Fibroblast of gingiva (primary cell): ENCODE results near the gene WDR7.

Experiments used
- DNase-seq: peaks from one replicate; pipeline ENCODE4 v3.0.0-alpha.2; 2011; ENCODE audit warnings: low read depth

The WDR7 gene

DNA sequence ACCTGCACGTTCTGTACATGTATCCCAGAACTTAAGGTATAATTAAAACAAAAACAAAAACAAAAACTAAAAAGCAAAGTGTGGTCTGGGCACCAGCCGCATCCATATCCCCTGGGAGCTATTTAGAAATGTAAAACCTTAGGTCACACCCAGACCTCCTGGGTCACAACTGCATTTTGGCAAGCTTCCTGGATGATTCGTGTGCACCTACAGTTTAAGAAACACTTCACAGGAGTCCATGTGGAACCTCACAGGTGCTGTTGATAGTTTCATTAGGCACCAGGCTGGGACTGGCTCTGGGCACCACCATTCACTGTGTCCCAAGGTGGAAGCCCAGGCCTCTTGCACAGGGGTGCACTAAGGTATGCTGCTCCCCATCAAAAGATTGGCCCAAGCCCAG is 392.1 kb downstream of the WDR7 start:
- no peak for DNase-seq

DNA sequence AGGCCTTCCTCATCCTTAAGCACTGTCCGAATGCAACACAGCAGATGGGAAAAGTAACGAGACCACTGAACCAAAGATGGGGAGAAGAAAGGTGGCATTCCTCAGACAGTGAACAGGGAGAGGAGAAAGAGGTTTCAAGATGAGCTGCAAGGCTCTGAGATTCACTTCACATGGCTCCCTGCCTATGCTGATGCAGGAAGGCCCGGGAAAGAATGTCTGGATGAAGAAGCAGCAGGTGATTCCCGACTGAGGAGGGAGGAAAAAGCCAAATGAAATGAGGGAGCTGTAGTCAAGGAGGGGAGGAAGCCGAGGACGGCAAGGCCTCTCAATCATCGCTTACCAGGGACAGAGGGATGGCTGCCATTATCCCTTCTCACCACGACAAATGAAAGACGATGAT is 397.2 kb downstream of the WDR7 start:
- no peak for DNase-seq

DNA sequence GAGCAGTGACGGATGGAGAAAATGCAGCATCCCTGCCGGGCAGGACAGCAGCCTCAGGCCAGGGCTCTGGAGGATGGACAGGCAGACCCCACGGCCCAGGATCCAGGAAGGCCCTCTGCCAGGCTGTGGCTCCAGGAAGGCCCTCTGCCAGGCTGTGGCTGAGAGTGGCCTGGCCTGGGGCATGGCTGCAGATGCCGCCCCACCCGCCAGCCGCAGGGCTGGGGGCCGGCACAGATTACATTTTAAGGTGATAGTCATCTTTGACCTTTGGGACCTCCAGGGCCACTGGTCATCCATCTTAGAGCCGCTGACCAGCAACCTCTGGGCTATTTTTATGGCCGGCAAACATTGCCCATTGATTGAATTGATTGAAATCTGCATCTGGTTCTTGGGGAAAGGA is 397.7 kb downstream of the WDR7 start:
- no peak for DNase-seq

DNA sequence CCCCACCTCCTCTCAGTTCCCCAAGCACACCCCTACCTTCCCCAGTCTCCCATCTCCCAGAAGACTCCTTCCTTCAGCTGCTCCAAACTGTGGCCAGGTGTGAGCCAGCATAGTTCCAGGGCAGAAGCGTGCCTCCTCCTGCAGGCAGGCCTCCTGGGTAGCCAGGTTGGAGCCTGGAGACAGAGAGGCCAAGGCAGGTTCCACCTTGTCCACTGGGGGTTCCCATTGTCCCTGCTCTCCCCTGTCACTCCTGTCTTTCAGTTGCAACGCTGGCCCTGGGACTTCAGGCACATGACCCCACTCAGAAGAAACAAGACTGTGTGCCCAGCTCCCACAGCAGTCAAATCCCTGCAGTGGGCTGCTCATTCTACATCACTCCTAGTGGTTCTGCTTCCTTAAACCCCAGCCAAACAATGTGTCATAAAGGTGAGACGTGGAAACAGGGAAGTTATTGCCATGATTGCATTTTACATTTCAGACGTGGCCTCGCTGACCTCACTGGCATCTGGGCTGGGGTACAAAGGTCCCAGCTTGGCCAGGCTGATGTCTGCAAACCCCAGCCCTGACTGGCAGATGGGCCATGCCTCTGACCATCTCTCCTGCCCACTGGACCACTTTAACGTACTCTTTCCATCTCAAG is 399.3 kb downstream of the WDR7 start:
- DNase-seq = no peak

DNA sequence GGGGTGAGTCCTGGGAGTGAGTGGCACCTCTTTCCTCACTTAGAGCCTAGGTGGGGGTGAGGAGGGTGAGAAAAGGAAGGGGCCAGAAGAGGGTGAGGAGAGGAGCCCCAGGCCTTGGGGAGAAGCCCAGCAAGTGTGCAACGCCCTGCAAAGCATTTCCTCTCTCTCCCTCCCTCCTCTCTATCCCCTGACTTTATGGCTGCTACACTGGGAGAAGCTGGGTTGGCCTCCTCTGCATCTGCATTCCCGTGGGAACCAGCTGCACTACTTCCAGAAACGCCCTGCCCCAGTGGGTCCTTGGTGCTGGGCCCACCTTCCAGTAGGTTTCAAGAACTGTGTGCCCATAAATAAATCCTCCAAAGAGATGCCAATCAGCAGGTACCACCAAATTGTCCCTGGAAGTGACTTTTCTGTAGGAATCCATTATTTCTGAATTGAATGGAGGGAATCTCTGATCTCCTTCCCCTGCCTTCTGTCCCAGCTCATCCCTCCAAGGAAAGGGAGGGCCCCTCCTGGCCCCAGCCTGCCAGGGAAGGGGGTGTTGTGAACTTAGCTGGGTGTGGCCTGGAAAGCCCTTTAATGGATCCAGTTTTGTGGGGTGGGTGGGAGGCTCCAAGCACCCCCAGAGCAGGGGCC is 400.0 kb downstream of the WDR7 start:
- DNase-seq = no peak

DNA sequence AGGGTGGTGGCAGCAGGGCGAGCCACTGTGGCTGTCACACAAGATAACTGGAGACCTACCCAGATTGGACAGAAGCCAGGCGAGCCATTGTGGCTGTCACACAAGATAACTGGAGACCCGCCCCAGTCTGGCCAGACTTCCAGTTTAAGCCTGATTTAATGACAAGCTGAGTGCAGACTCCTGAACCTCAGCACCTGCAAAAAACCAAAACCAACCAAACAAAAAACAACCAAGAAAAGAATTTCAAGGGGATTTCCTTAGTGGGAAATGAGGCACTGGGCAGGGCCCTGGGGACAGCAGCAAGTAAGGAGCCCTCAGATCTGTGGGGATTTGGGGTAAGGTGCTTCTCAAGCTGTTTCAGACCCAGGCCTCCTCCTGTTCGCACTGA is 400.5 kb downstream of the WDR7 start:
- DNase-seq = no peak

DNA sequence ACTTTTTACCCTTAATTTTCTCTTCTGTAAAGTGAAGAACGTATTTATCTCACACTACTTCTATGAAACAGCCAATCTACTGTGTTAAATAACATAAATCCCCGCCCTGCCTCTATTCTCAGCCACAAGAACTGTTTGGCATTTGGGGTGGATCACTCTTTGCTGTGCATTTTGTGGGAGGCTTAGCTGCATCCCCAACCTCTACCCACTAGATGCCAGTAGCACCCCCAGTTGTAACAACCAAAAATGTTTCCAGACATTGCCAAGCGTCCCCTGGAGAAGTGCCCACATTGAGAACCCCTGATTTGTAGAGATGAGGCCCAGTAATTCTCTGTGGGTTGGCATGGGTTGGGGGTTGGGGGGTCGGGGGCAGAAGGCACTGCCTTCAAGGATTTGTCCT is 401.0 kb downstream of the WDR7 start:
- no peak for DNase-seq

DNA sequence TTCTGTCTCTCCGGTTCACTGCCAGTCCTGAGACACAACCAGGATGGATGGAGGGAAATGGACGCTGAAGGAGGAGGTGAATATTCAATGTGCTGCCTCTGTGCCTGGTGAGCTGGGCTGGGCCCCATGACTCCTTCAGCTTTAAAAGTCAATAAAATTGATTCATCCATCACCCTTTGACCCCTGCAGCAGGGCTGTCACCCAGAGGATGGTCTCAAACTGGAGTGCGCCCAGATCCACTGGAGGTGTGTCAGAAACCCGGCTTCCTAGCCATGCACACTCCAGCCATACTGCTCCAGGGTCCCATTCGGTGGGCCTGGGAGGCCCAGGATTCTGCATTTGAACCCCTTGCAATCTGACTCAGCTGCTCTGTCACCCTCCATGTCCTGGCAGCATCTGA is 401.6 kb downstream of the WDR7 start:
- no peak for DNase-seq

DNA sequence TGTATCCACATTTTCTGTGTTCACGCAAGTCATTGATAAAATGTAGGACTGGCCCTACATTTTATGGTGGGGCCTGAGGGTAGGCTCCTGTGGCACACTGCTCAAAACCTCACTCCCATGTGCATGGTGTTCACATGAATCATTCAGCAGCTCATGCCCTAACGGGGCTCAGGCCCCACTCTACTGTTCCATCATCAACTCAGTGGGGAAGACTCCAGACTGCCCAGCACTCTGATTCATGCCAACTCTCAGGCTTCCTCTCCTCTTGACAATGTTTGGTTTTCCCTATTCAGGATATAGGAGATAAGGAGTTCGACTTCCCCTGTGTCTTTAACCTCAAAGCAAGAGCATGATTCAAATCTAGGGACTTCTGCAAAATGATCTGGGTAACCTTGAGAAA is 403.7 kb downstream of the WDR7 start:
- DNase-seq = no peak

DNA sequence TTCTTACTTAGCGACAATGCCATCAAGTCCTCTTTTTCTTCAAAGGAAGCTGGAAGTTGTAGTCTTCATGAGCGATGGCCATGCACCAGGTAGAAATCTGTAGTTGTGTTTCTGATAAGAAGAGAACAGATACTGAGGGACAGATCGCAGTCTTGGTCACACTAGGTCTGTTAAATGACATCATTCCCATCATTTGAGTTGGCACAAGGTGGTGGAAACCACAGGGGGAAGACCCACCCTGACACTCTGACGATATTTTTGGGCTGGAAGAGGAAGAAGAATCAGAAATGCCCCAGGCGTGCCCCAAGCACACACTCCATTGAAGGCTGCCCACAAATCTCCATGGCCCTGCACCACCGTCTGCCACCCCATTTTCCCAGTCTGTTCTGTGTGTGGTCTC is 406.7 kb downstream of the WDR7 start:
- DNase-seq = no peak

DNA sequence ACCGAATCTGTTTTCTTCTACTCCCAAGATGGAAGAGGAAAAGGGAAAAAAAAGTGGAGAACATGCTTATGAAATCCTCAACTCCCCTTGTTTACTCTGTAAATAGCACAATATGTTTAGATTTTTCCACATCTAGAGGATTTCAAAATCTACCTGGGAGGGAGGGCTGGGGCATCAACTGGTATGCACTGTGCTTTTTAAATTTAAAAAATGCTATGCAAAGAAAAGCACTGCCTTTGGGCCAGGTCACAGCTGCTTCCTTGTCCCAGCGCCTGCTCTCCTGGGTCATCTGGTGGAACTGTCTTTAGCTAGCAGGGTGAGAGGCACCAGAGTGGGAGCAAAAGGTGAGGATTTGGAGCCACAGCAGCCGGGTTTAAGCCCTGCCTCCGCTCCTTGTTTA is 407.6 kb downstream of the WDR7 start:
- no peak for DNase-seq

DNA sequence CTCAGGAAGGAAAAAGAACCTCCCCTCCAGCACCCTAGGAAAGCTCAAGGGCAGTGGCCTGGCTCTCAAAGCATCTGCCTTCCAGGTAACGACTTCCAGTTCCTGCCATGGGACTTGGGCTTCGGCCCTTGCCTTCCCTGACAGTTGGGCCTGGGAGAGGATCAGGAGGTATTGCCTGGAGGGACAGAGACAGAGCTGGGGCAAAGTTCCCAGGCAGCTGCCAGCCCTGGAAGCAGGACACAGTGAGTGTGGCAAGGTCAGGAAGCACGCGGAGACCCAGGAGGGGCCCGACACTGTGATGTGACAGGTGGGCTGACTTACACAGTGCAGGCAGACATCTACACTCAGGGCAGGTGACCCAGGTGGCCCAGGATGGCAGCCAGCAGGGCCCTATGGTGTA is 408.2 kb downstream of the WDR7 start:
- DNase-seq = no peak

DNA sequence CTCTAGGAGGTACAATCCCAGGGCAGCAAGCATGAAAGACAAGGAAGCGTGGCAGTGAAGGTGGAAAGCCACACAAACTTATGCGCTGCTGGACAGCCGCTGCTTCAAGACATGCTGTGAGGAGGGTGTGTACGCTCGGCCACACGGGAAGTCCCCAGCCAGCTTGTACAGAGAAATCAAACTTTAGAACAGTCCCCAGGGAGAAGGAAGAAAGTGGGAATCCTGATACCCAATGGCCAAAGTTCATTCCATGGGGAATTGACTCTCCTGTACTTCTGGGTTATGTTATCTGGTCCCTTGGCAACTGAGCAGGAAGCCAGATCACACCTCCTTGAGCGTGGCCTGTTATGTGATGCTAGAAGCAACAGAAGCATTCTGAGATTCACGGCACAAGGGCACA is 409.7 kb downstream of the WDR7 start:
- no peak for DNase-seq

DNA sequence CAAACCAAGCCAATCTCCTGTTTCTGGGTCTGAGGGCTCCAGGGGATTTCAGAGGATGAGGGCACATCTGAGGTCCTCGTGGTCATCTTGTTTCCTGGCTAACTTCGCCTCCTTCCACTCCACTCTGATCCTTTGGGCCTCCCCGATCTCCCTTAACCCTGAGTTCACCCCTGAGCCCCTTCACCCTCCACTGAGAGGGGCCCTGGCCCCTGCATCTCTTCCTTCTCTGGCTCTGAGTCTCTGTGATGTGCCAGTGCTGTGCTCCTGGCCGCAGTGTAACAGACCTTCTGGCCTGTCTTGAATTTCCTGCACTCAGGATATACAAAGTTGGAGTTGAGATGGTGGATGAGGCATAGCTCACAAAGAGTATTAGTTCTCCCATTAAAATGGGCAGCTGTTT is 411.0 kb downstream of the WDR7 start:
- DNase-seq = no peak

DNA sequence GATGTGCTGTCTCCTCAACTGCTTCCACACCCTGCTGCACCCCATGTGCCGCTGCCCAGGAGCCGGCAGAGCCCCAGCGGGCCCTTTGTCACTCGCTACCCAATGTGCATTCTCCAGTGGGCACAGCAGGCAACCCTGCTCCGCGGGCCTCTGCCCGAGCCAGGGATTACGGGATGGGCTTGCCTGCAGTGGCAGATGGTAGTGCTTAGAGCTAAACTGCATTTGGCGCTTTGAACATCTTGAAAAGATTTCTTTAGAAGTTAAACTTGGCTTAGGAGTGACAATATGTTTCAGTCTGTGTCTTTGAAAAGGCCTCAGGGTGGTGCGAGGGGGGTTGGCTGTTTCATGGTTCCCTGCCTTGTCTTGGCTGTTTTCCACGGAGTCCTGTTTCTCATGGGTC is 411.7 kb downstream of the WDR7 start:
- DNase-seq = no peak

DNA sequence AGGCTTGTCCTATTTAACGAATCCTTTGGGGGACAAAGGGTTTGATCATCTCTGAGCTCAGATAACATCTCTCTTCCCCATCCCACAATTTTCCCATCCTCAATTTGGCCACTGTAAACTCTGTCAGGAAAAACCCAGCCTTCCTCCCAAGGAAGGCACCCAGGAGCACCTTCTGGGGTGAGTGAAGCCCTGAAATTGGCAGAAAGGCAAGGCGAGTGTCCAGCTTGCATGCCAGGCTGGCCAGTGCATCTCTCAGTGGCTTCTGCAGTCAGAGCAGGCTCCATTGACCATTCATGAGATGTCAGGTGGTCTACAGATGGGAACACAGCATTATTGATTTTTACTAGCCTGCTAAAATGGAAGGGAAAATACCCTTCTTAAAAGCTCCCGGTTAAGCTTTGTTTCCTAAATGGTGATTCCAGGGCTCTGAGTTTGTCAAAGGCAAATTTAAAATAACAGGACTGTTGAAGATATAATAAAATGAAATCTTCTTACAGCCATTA is 412.5 kb downstream of the WDR7 start:
- no peak for DNase-seq

DNA sequence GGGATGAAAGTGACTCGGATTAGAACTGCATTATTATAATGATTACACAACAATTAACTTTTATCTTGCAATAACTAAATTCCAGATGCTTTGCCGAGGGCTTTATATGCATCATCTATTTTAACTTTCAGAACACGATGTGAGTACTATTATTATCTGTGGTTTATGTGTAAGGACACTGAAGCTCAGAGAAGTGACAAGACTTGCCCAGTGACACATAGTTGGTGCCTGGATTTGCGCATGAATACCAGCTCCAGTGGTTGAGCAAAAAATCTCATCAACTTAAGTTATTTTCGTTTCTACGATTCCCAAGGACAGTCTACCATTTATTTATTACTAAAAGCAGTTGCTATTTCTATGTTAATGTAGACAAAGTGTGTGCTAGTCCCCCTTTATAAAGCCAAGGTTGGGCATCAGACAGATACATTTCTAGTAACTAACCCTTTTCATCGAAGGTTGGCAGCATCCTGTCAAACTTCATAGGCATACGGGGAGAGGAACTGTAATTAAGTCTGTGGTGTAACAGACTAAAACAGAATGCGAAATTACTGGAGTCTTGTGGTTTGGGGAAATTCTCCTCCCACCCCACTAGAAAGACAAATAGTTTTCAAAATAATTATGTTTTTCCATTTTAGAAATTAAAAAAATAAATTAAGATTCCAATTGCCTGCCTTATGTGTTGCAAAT is 422.5 kb downstream of the WDR7 start:
- DNase-seq = no peak

DNA sequence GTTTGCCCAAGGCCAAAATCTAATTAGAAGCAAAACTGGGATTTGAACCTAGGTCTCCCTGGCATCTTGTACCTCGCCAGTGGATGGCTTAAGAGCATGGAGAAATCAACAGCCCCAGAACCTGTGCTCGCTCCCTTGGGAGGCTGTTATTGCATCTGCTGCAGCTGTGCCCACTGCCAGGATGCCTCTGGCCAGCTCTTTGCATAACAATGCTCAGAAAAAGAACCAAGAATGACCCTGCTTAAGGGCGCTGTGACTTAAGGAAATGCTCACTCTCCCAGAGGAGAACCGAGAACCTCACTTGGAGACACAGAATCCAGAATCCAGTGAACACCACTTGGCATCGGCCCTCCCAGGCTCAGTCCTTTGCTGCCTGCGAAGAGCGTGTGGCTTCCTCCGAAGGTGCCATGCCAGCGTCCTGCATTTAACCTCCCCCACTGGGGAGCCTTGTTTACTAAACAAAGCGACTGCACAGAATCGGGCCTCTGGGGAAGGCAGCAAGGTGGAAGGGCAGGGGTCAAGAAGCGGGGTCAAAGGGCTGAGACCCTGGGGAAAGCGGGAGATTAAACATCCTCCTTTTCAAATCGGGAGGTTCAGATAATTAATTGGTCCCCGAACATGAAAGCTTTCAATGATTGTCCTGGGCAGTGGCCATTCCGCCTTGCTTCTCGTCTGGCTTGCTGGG is 424.7 kb downstream of the WDR7 start:
- DNase-seq = no peak

DNA sequence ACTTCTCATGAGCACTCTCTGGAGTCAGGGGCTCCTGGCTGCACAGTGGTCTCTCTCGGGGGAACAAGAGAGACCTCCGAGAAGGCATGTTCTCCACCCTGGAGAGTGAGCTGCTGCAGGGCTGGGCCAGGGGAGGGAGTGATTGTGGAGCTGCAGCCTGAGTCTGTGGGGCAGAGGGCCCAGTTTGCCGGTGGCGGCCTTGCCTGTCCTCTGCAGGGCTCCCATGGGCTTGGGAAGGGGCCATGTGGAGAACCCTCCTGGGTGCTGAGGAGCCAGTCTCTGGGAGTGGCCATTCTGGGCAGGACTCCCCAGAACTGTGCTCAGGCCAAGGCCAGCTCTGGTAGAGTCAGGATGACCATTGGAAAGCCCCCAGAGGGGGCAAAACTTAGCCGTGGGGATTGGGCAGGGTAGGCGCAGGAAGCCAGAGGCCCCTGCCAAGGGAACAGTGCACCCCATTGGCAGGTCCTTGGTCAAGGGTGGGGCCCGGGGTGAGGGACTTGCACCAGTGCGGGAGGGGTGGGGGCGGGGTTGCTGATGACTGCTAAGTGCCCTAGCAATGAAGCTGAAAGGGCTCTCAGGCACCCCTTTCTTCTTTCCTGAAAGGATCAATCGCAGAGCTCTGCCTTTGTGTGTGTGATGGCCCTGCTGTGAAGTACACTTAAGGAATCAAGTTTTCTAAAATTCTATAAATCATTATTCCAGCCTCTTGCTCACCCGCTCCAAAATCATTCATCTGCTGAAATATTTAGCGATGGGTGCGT is 426.0 kb downstream of the WDR7 start:
- DNase-seq = no peak

DNA sequence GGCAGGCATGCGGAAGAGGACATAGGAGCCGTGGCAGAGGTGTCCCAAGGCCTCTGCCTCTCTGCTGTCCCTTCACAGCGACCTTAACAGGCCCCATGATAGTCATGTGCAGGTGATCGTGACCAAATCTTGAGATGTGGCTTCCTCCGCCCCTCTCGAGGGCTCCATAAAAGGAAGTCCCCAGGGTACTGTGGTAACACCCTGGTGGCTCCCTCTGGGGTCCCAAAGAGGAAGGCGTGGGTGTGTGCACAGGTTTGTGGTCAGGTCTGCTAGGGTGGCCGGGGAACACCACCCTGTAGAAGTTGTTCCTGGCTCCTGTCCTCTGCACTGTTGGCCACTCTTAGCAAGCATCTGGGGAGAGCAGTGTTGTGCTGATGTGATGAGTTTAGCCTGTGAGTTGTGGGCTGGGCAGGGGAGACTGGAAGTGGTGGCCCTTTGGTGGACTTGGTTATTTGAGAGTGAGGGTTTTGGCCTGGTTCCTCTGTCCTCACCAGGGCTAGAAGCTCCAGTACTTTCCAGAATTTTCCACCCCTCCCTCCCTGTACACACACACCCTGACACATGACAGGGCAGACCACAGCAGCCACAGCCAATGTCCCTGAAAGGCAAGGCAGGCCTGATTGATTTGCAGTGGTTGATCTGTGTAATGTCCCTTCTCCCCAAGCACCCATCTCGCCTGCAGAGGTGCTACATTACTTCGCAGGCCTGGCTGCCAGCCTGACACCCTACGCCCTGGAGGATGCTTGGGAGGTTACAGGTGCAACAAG is 426.8 kb downstream of the WDR7 start:
- no peak for DNase-seq

DNA sequence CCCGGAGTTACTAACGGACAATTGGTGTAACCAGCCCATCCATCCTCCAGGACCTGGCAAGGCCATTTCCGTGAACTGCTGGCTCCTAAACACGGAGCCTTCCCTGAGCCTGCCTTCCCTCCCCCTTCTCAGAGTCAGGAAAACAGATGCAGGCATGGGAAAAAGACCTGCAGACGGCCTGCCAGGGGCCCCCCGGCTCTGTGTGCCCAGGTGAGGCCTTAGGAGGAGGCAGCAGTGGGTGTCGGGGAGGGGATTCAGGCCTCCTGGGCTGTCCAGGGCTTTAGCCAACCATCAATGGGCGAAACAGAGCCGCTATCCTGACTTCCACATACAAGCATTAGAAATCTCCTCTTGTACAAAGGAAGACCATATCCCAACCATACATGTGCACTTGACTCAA is 427.5 kb downstream of the WDR7 start:
- DNase-seq = no peak

DNA sequence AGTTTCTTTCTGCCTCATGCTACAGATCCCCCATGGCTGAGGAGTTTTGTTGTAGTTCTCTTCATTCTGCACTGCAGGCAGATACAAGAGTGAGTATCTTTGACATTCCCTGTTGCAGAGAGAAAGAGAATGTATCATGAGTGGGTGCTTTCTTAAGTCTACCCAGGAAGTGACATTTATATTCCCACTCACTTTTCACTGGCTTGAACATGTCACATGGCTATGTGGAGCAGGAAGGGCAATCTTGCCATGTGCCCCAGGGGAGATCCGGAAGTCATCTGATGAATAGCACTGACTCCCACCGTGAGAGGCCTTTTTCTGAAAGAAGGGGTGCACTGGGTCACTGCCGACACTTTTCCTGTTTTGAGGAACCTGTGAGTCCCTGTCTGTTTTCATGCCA is 429.3 kb downstream of the WDR7 start:
- no peak for DNase-seq
